HepG2 (cell line): ENCODE data around the gene MRO. TPM values are rescaled to one million over a fixed set of nuclear protein-coding genes. Genes with fewer than 3 reads are reported as not detected.

ENCODE experiments used
- ATRX ChIP-seq: sonication (generic); formaldehyde crosslinking; IDR thresholded peaks from 2 replicates; pipeline ENCODE4 v1.4.0; 2020; ENCODE audit warnings: missing genetic modification reagents, borderline replicate concordance
- ESRRA ChIP-seq: sonication (generic); formaldehyde crosslinking; IDR thresholded peaks from 2 replicates; pipeline ENCODE4 v1.5.1; 2020; ENCODE audit warnings: mild to moderate bottlenecking, low read depth, missing genetic modification reagents
- KAT2B ChIP-seq: fragments of 150-350 bp; IDR thresholded peaks from 2 replicates; pipeline ENCODE4 v1.6.1; 2014; ENCODE audit warnings: low read depth, low read length, borderline replicate concordance
- KDM2A ChIP-seq: sonication (generic); formaldehyde crosslinking; IDR thresholded peaks from 2 replicates; pipeline ENCODE4 v1.4.0; 2020; ENCODE audit warnings: low read depth, missing genetic modification reagents, borderline replicate concordance
- MAFK ChIP-seq, 2 experiments: IDR thresholded peaks in 1 of 2; conservative IDR thresholded peaks in 1 of 2; 2 replicates each; pipeline ENCODE4 v1.6.1; 2011; ENCODE audit warnings: improper control_type of control experiment in 2 of 2, low read length in 2 of 2
- MLX ChIP-seq: IDR thresholded peaks from 2 replicates; pipeline ENCODE4 v1.6.1; 2016
- NFIB ChIP-seq: sonication (generic); formaldehyde crosslinking; IDR thresholded peaks from 2 replicates; pipeline ENCODE4 v1.9.0; 2021; ENCODE audit warnings: missing genetic modification reagents, mild to moderate bottlenecking, borderline replicate concordance
- PATZ1 ChIP-seq: sonication (generic); formaldehyde crosslinking; IDR thresholded peaks from 2 replicates; pipeline ENCODE4 v1.4.0; 2020; ENCODE audit warnings: missing genetic modification reagents
- PLRG1 ChIP-seq: fragments of 450-650 bp; conservative IDR thresholded peaks from 2 replicates; pipeline ENCODE4 v1.6.1; 2016
- THRA ChIP-seq: sonication (generic); formaldehyde crosslinking; IDR thresholded peaks from 2 replicates; pipeline ENCODE4 v1.4.0; 2020; ENCODE audit warnings: missing genetic modification reagents, borderline replicate concordance
- ZNF337 ChIP-seq: sonication (generic); formaldehyde crosslinking; IDR thresholded peaks from 2 replicates; pipeline ENCODE4 v1.5.1; 2020; ENCODE audit warnings: missing genetic modification reagents, low read depth, mild to moderate bottlenecking, borderline replicate concordance
- ZNF484 ChIP-seq: sonication (generic); formaldehyde crosslinking; IDR thresholded peaks from 2 replicates; pipeline ENCODE4 v1.5.1; 2020; ENCODE audit warnings: mild to moderate bottlenecking, low read depth, missing genetic modification reagents, borderline replicate concordance
- ZNF557 ChIP-seq: sonication (generic); formaldehyde crosslinking; IDR thresholded peaks from 2 replicates; pipeline ENCODE4 v1.4.0; 2020; ENCODE audit warnings: missing genetic modification reagents
- ZNF558 ChIP-seq: sonication (generic); formaldehyde crosslinking; IDR thresholded peaks from 2 replicates; pipeline ENCODE4 v1.9.0; 2022; ENCODE audit warnings: mild to moderate bottlenecking, missing genetic modification reagents, borderline replicate concordance
- ZNF687 ChIP-seq: sonication (generic); formaldehyde crosslinking; IDR thresholded peaks from 2 replicates; pipeline ENCODE4 v1.5.1; 2020; ENCODE audit warnings: mild to moderate bottlenecking, missing genetic modification reagents, moderate library complexity
- ZNF878 ChIP-seq: sonication (generic); formaldehyde crosslinking; IDR thresholded peaks from 2 replicates; pipeline ENCODE4 v1.8.1; 2023; ENCODE audit warnings: mild to moderate bottlenecking, missing genetic modification reagents, moderate library complexity
- polyA plus RNA-seq, 8 experiments: library from polyadenylated mRNA; depleted of rRNA in 3 of 8; stranded (reverse) in 7 of 8; unstranded in 1 of 8; fragments of >200 nt; fragmentation: Illumina TruSeq in 4 of 8; extraction: Trizol in 4 of 8; gene quantifications; 2 replicates each; pipeline versions ENCODE4 v1.2.1 to v1.2.3, GENCODE V29; 2011 to 2016; ENCODE audit warnings: low read depth in 4 of 8, missing spikeins in 1 of 8, mixed read lengths in 1 of 8; ENCODE audit not compliant: insufficient read depth in 1 of 8
- total RNA-seq, 5 experiments: library from RNA; depleted of rRNA; stranded (reverse); fragments of >200 nt; fragmentation: Illumina TruSeq; extraction: Trizol; gene quantifications; 2 replicates each; pipeline ENCODE4 v1.2.3, GENCODE V29; 2016; ENCODE audit warnings: low read depth in 1 of 5

MRO gene
- total and polyA plus RNA-seq, 2 of the 13 experiments (the other 11 are each of a cell fraction or from before 2014, with no cell fraction given), result not detected

GRCh38 chr18:50819027-50819727 is 639 bp downstream of the MRO start (continued):
- TF ChIP-seq PATZ1 (CRISPR knock-in tag), result no peak
- TF ChIP-seq ZNF878 (CRISPR knock-in tag), result no peak
- no peak for TF ChIP-seq ATRX (CRISPR knock-in tag)
- no peak for TF ChIP-seq ZNF558 (CRISPR knock-in tag)
- no peak for TF ChIP-seq NFIB (CRISPR knock-in tag)
- no peak for TF ChIP-seq PLRG1
- 0 out of 2 replicates have a peak, but pooled peaks have one; percentile 8 for TF ChIP-seq KDM2A (CRISPR knock-in tag)
- 0 out of 2 replicates have a peak, but pooled peaks have one; percentile 34 for TF ChIP-seq MLX (CRISPR knock-in tag)
- peak; percentile 99 to 100 for TF ChIP-seq MAFK (conservative IDR thresholded peaks at IDR 0.05 in 1 of 2, IDR thresholded peaks at IDR 0.05 in 1 of 2; ENCODE audit: low read length in 2 of 2)
- TF ChIP-seq THRA, result no peak
- TF ChIP-seq ESRRA (CRISPR knock-in tag), result no peak
- no peak for TF ChIP-seq ZNF484
- TF ChIP-seq KAT2B, result 0 out of 2 replicates have a peak, but pooled peaks have one; percentile 14
- peak; percentile 49; the same call in 1 of the 2 replicates for TF ChIP-seq ZNF687 (CRISPR knock-in tag)
- TF ChIP-seq ZNF557, result 0 out of 2 replicates have a peak, but pooled peaks have one; percentile 20
- no peak for TF ChIP-seq ZNF337 (CRISPR knock-in tag)
